H1 (cell line): Measurements from ENCODE around the gene KRTDAP. TPM values are rescaled to one million over a fixed set of nuclear protein-coding genes. Genes with fewer than 3 reads are reported as not detected.

Experiments
- CTCF ChIA-PET: fragments of 300-600 bp; sonication (Branson Sonifier 250); formaldehyde crosslinking; loops from one replicate; lab custom pipeline; 2021; ENCODE audit not compliant: partially characterized antibody; lab: Charles Lee
- POLR2A ChIA-PET: fragments of 300-600 bp; sonication (Branson Sonifier 250); formaldehyde crosslinking; loops from one replicate; lab custom pipeline; 2021; ENCODE audit warnings: inconsistent platforms; ENCODE audit not compliant: partially characterized antibody; lab: Charles Lee
- DNase-seq, 2 experiments: peaks; one replicate each; pipeline versions ENCODE4 v3.0.0 to v3.0.0-alpha.2; 2010 to 2022; ENCODE audit warnings: low spot score in 2 of 2, low read depth in 1 of 2, mixed read lengths in 1 of 2
- FAIRE-seq: peaks from 2 replicates; lab custom pipeline; 2011; peaks lifted over from hg19 to GRCh38; lab: Jason Lieb, UNC
- H2AFZ ChIP-seq: 2 replicates; pipeline ENCODE4 v1.8.1; 2012; ENCODE audit warnings: low read length, inconsistent platforms
- H2AK5ac ChIP-seq: 2 replicates; pipeline ENCODE4 v1.6.1; 2013; ENCODE audit warnings: low read depth, low read length
- H2BK120ac ChIP-seq: replicated peaks from 2 replicates; pipeline ENCODE3; 2013; ENCODE audit warnings: low read depth, low read length, inconsistent platforms
- H2BK12ac ChIP-seq: 2 replicates; pipeline ENCODE4 v1.6.1; 2013; ENCODE audit warnings: low read depth, low read length
- H2BK15ac ChIP-seq: 2 replicates; pipeline ENCODE4 v1.6.1; 2013; ENCODE audit warnings: low read length
- H2BK20ac ChIP-seq: 2 replicates; pipeline ENCODE4 v1.6.1; 2013; ENCODE audit warnings: low read length
- H2BK5ac ChIP-seq: 2 replicates; pipeline ENCODE4 v1.6.1; 2013; ENCODE audit warnings: low read depth, low read length
- H3K14ac ChIP-seq: 2 replicates; pipeline ENCODE4 v1.6.1; 2013; ENCODE audit warnings: inconsistent platforms; ENCODE audit not compliant: insufficient read length
- H3K18ac ChIP-seq: 2 replicates; pipeline ENCODE4 v1.6.1; 2013; ENCODE audit warnings: low read length; ENCODE audit errors: extremely low read depth
- H3K23ac ChIP-seq: 2 replicates; pipeline ENCODE4 v1.6.1; 2013; ENCODE audit warnings: inconsistent platforms; ENCODE audit not compliant: insufficient read length
- H3K23me2 ChIP-seq: 2 replicates; pipeline ENCODE4 v1.6.1; 2013; ENCODE audit warnings: low read depth, low read length
- H3K27ac ChIP-seq: 2 replicates; pipeline ENCODE4 v1.6.1; 2011; ENCODE audit warnings: low read depth, low read length, inconsistent platforms
- H3K27me3 ChIP-seq, 4 experiments: replicated peaks in 1 of 4; 1 replicate in 1 of 4; 2 replicates in 3 of 4; pipeline versions ENCODE4 v1.6.1 to v1.8.1; 2011 to 2013; ENCODE audit warnings: low read length in 3 of 4, mild to moderate bottlenecking in 3 of 4, inconsistent platforms in 2 of 4, mixed read lengths in 2 of 4, moderate library complexity in 1 of 4; ENCODE audit not compliant: control insufficient read depth in 3 of 4, insufficient read depth in 3 of 4; ENCODE audit errors: extremely low read depth in 1 of 4
- H3K36me3 ChIP-seq, 4 experiments: 2 replicates each; pipeline versions ENCODE4 v1.6.1 to v1.8.1; 2011 to 2013; ENCODE audit warnings: mild to moderate bottlenecking in 4 of 4, low read length in 3 of 4, moderate library complexity in 2 of 4, control low read depth in 1 of 4, inconsistent platforms in 1 of 4; ENCODE audit not compliant: insufficient read depth in 4 of 4, control insufficient read depth in 2 of 4
- H3K4ac ChIP-seq: replicated peaks from 2 replicates; pipeline ENCODE3; 2013; ENCODE audit warnings: low read length, low read depth, mixed read lengths, inconsistent platforms; ENCODE audit not compliant: insufficient read length
- H3K4me1 ChIP-seq, 4 experiments: replicated peaks in 1 of 4; 1 replicate in 1 of 4; 2 replicates in 3 of 4; pipeline versions ENCODE4 v1.6.1 to v1.8.1; 2011 to 2013; ENCODE audit warnings: low read length in 3 of 4, inconsistent platforms in 2 of 4, mixed read lengths in 1 of 4; ENCODE audit not compliant: insufficient read depth in 4 of 4, control insufficient read depth in 3 of 4
- H3K4me2 ChIP-seq, 2 experiments: 2 replicates each; pipeline versions ENCODE4 v1.6.1 to v1.8.1; 2011 to 2013; ENCODE audit warnings: low read depth in 2 of 2, low read length in 2 of 2, control low read depth in 1 of 2, inconsistent platforms in 1 of 2, mild to moderate bottlenecking in 1 of 2; ENCODE audit not compliant: insufficient read depth in 1 of 2
- H3K4me3 ChIP-seq, 4 experiments: fragments of 200-600, 300-600 bp in 1 of 4; sonication (generic), shearing (Covaris generic), sonication (Bioruptor Twin) in 1 of 4; 2 replicates each; pipeline versions ENCODE4 v1.5.1 to v1.8.1; 2011 to 2016; ENCODE audit warnings: low read length in 4 of 4, low read depth in 3 of 4, control low read depth in 2 of 4, inconsistent platforms in 2 of 4, mild to moderate bottlenecking in 2 of 4, mixed read lengths in 1 of 4, moderate library complexity in 1 of 4; ENCODE audit not compliant: insufficient read depth in 2 of 4; ENCODE audit errors: extremely low read depth in 1 of 4
- H3K56ac ChIP-seq: replicated peaks from 2 replicates; pipeline ENCODE3; 2013; ENCODE audit warnings: low read depth, mild to moderate bottlenecking, mixed read lengths, low read length, inconsistent platforms; ENCODE audit not compliant: insufficient read length
- H3K79me1 ChIP-seq: 2 replicates; pipeline ENCODE4 v1.6.1; 2013; ENCODE audit warnings: low read depth, low read length, control low read depth
- H3K79me2 ChIP-seq, 2 experiments: 2 replicates each; pipeline versions ENCODE4 v1.6.1 to v1.8.1; 2012 to 2013; ENCODE audit warnings: low read length in 2 of 2, mild to moderate bottlenecking in 2 of 2, inconsistent platforms in 1 of 2; ENCODE audit not compliant: insufficient read depth in 2 of 2, control insufficient read depth in 1 of 2
- H3K9ac ChIP-seq, 4 experiments: replicated peaks in 1 of 4; 1 replicate in 1 of 4; 2 replicates in 3 of 4; pipeline versions ENCODE4 v1.6.1 to v1.8.1; 2011 to 2013; ENCODE audit warnings: low read depth in 3 of 4, low read length in 3 of 4, control low read depth in 2 of 4, mild to moderate bottlenecking in 2 of 4, moderate library complexity in 2 of 4, inconsistent platforms in 1 of 4; ENCODE audit errors: extremely low read depth in 1 of 4
- H3K9me3 ChIP-seq, 2 experiments: 2 replicates each; pipeline versions ENCODE4 v1.6.1 to v1.8.1; 2012 to 2013; ENCODE audit warnings: mild to moderate bottlenecking in 2 of 2, moderate library complexity in 2 of 2, control low read depth in 1 of 2, inconsistent platforms in 1 of 2, low read depth in 1 of 2, low read length in 1 of 2, mixed read lengths in 1 of 2; ENCODE audit not compliant: insufficient read depth in 2 of 2
- H4K20me1 ChIP-seq, 2 experiments: replicated peaks in 1 of 2; 2 replicates each; pipeline versions ENCODE3 to v1.8.1; 2011 to 2013; ENCODE audit warnings: inconsistent platforms in 2 of 2, low read length in 2 of 2, mild to moderate bottlenecking in 1 of 2; ENCODE audit not compliant: insufficient read depth in 2 of 2, control insufficient read depth in 1 of 2
- H4K5ac ChIP-seq: 2 replicates; pipeline ENCODE4 v1.6.1; 2013; ENCODE audit warnings: low read length, low read depth, mixed read lengths, inconsistent platforms; ENCODE audit not compliant: insufficient read length
- H4K8ac ChIP-seq: 2 replicates; pipeline ENCODE4 v1.8.0; 2013; ENCODE audit warnings: mild to moderate bottlenecking, moderate library complexity, low read length, inconsistent platforms; ENCODE audit not compliant: insufficient read depth; ENCODE audit errors: extremely low read depth
- H4K91ac ChIP-seq: replicated peaks from 2 replicates; pipeline ENCODE3; 2013; ENCODE audit warnings: low read length, mixed read lengths, inconsistent platforms; ENCODE audit not compliant: insufficient read length
- ASH2L ChIP-seq: fragments of 200-600, 300-600 bp; sonication (generic); IDR thresholded peaks from one replicate; pipeline ENCODE4 v1.7.1; 2017; ENCODE audit warnings: low read length
- CEBPB ChIP-seq: IDR thresholded peaks from 2 replicates; pipeline ENCODE4 v1.6.1; 2012; ENCODE audit warnings: low read depth, low read length
- GABPA ChIP-seq: IDR thresholded peaks from 2 replicates; pipeline ENCODE4 v1.6.1; 2011; ENCODE audit warnings: mild to moderate bottlenecking, low read length, moderate library complexity, borderline replicate concordance; ENCODE audit not compliant: insufficient read depth
- GTF2F1 ChIP-seq: IDR thresholded peaks from 2 replicates; pipeline ENCODE4 v1.6.1; 2012; ENCODE audit warnings: low read depth, low read length, improper control_type of control experiment, borderline replicate concordance
- HDAC6 ChIP-seq: IDR thresholded peaks from one replicate; pipeline ENCODE4 v1.7.1; 2012; ENCODE audit warnings: low read depth, mild to moderate bottlenecking, inconsistent platforms, low read length, moderate library complexity
- JUN ChIP-seq: IDR thresholded peaks from 2 replicates; pipeline ENCODE4 v1.6.1; 2011; ENCODE audit warnings: low read depth, mild to moderate bottlenecking, improper control_type of control experiment, low read length
- MAX ChIP-seq: IDR thresholded peaks from 2 replicates; pipeline ENCODE4 v1.6.1; 2012; ENCODE audit warnings: inconsistent platforms
- NRF1 ChIP-seq: IDR thresholded peaks from 2 replicates; pipeline ENCODE4 v1.6.1; 2011; ENCODE audit warnings: mild to moderate bottlenecking, low read depth, low read length, improper control_type of control experiment
- POU5F1 ChIP-seq: IDR thresholded peaks from 2 replicates; pipeline ENCODE4 v1.6.1; 2011; ENCODE audit warnings: low read depth, mild to moderate bottlenecking, low read length, moderate library complexity
- SIX5 ChIP-seq: IDR thresholded peaks from 2 replicates; pipeline ENCODE4 v1.6.1; 2011; ENCODE audit warnings: mild to moderate bottlenecking, low read depth, low read length
- SP1 ChIP-seq: IDR thresholded peaks from 2 replicates; pipeline ENCODE4 v1.6.1; 2011; ENCODE audit warnings: low read depth, low read length
- SRF ChIP-seq: IDR thresholded peaks from 2 replicates; pipeline ENCODE4 v1.6.1; 2011; ENCODE audit warnings: mild to moderate bottlenecking, low read depth, low read length, moderate library complexity
- TCF12 ChIP-seq: IDR thresholded peaks from 2 replicates; pipeline ENCODE4 v1.6.1; 2011; ENCODE audit warnings: low read depth, mild to moderate bottlenecking, low read length
- USF2 ChIP-seq: IDR thresholded peaks from 2 replicates; pipeline ENCODE4 v1.6.1; 2011; ENCODE audit warnings: low read length, improper control_type of control experiment
- WGBS, 2 experiments: shearing (Covaris generic) in 1 of 2; methylation state at CpG; one replicate each; pipeline versions ENCODE4 v1.1.6 to v1.1.7; 2013 to 2015; ENCODE audit warnings: low lambda C conversion rate in 2 of 2, mixed read lengths in 2 of 2, inconsistent platforms in 1 of 2, low coverage in 1 of 2, missing lambda C conversion rate in 1 of 2; ENCODE audit not compliant: insufficient replicate concordance in 2 of 2, insufficient coverage in 1 of 2, insufficient read length in 1 of 2; ENCODE audit errors: extremely low coverage in 1 of 2, missing lambda C conversion rate in 1 of 2; 5-methylcytosine and 5-hydroxymethylcytosine counted together
- polyA plus RNA-seq, 7 experiments: library from polyadenylated mRNA; depleted of rRNA in 3 of 7; stranded (reverse) in 5 of 7; unstranded in 2 of 7; fragments of >200 nt in 5 of 7; fragments of 200-250 nt in 2 of 7; gene quantifications; 1 replicate in 5 of 7; 2 replicates in 1 of 7; 4 replicates in 1 of 7; pipeline versions ENCODE4 v1.2.1 to v1.2.3, GENCODE V29; 2011 to 2013; ENCODE audit warnings: missing spikeins in 2 of 7, mixed read lengths in 2 of 7
- total RNA-seq: library from RNA; stranded (reverse); fragmentation: NEBNext Ultra II Directional; extraction: Animal tissue kit (Norgen Biotek cat#: 25700); gene quantifications from 2 replicates; pipeline ENCODE4 v1.2.1, GENCODE V29; 2021

KRTDAP gene
- total and polyA plus RNA-seq, 2 of the 8 experiments (the other 6 are each of a cell fraction or from before 2014, with no cell fraction given) = 0.69 to 0.88 TPM

GRCh38 chr19:35539850-35540249 lies 49.6 kb upstream of the KRTDAP start:
- no peak overlapping the region for H4K8ac ChIP-seq
- H2BK20ac ChIP-seq = no peak overlapping the region
- peaks cover 6% of the 10 kb centered on the region; the same call in 1 of the 2 replicates for H3K79me1 ChIP-seq
- H3K4me1 ChIP-seq = peaks cover 0 to 12% (median 6%) of the 10 kb centered on the region in 4 experiments; a peak in 5 of 7 replicates
- H3K27ac ChIP-seq = no peak overlapping the region
- CTCF ChIA-PET = interaction anchor here (1.0 to 1.3 kb wide), 2 partner anchors 8 to 29 kb away, joined by 3 to 7 read pairs; no protein-coding TSS in a partner anchor
- no peaks in the 10 kb centered on the region; a peak in 1 of 7 replicates for H3K27me3 ChIP-seq
- H2AK5ac ChIP-seq = no peak overlapping the region
- peaks cover 3% of the 10 kb centered on the region; the same call in 1 of the 2 replicates for H3K23me2 ChIP-seq
- H2AFZ ChIP-seq = no peak overlapping the region
- H3K14ac ChIP-seq = no peak overlapping the region
- DNase-seq (no peak), FAIRE-seq (no peak)
- POLR2A ChIA-PET = interaction anchor here (0.7 to 4.4 kb wide), 4 partner anchors 9 to 104 kb away, joined by 3 to 19 read pairs (median 6); no protein-coding TSS in a partner anchor
- H3K18ac ChIP-seq = no peak overlapping the region
- H4K20me1 ChIP-seq = peaks cover 5 to 15% of the 10 kb centered on the region in 2 experiments
- H3K23ac ChIP-seq = no peak overlapping the region
- no peak overlapping the region for H4K5ac ChIP-seq
- no peak overlapping the region for H2BK5ac ChIP-seq
- H3K9ac ChIP-seq = no peak overlapping the region
- H3K4me2 ChIP-seq = no peak overlapping the region
- H2BK120ac ChIP-seq = no peak overlapping the region
- H3K4ac ChIP-seq = no peak overlapping the region
- no peak overlapping the region for H3K56ac ChIP-seq
- no peak overlapping the region for H2BK12ac ChIP-seq
- no peak overlapping the region for H4K91ac ChIP-seq
- no peaks in the 10 kb centered on the region for H3K9me3 ChIP-seq
- H3K79me2 ChIP-seq = peaks cover 0 to 13% of the 10 kb centered on the region in 2 experiments; a peak in 2 of 4 replicates
- no peak overlapping the region for H3K4me3 ChIP-seq
- 88% methylated on average over 11 of the region's 12 CpGs; no CpG with 5 or more reads in 1 of the 2 experiments for WGBS, 2 experiments
- no peak overlapping the region for H2BK15ac ChIP-seq
- peaks cover 0 to 9% (median 6%) of the 10 kb centered on the region in 4 experiments; a peak in 4 of 8 replicates for H3K36me3 ChIP-seq
- no peak for TF ChIP-seq SIX5
- no peak for TF ChIP-seq HDAC6
- TF ChIP-seq MAX = no peak
- TF ChIP-seq POU5F1 = no peak
- TF ChIP-seq TCF12 = no peak
- TF ChIP-seq USF2 = no peak
- TF ChIP-seq SP1 = no peak
- TF ChIP-seq NRF1 = no peak
- no peak for TF ChIP-seq CEBPB
- no peak for TF ChIP-seq GTF2F1
- no peak for TF ChIP-seq ASH2L
- no peak for TF ChIP-seq SRF
- TF ChIP-seq JUN = no peak
- TF ChIP-seq GABPA = no peak
